ENCODE data around the gene PPP1R9B. TPM values are rescaled to one million over a fixed set of nuclear protein-coding genes. Genes with fewer than 3 reads are reported as not detected.

PPP1R9B gene
- total RNA-seq, 4 donors from 2014 or later: 28.6 to 37.2 (median 31.9) TPM

DNA sequence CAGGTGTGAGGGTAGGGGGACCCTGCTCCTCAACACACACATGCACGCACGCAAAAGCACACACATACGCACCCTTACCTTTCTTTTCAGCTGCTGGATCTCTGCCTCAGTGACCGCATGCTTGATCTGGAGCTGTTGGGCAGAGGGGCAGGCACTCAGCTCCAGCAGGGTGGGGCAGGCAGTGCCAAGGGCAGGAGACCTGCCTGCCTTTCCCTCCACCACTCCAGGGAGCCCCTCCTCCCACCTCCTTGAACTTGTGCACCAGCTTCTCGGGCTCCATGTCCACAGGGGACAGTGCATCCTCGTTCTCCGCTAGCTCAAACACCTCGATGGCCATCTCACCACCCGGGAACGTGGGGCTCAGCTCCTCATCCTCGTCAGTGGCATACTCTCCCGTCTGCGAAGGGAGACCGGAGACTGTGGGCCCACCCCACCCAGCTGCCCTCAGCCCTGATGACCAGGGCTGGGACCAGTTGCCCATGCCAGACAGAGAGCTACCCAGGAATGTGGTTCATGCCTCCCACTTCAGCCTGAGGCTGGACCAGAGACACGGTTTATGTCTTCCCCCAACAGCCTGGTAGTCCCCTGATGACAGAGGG, 11.2 kb downstream of the PPP1R9B start:
- H3K36me3 ChIP-seq: peaks cover 64% of the 10 kb centered on the region in 2 donors
- H3K9me3 ChIP-seq: no peaks in the 10 kb centered on the region
- H3K27ac ChIP-seq: no peak overlapping the region
- no peaks in the 10 kb centered on the region for H3K27me3 ChIP-seq
- peaks cover 0 to 4% of the 10 kb centered on the region in 2 donors for H3K4me1 ChIP-seq
- intact Hi-C loops (cut with DNase I): no loop called here
- DNase-seq: no peak
- no peak overlapping the region for H3K4me3 ChIP-seq (replicated peaks in 1 of 3)
- 86 to 90% methylated on average over 15 of the region's 15 CpGs for WGBS, 2 donors
- no peak for TF ChIP-seq POLR2A (IDR thresholded peaks at IDR 0.05)
- TF ChIP-seq, protein P1, sequence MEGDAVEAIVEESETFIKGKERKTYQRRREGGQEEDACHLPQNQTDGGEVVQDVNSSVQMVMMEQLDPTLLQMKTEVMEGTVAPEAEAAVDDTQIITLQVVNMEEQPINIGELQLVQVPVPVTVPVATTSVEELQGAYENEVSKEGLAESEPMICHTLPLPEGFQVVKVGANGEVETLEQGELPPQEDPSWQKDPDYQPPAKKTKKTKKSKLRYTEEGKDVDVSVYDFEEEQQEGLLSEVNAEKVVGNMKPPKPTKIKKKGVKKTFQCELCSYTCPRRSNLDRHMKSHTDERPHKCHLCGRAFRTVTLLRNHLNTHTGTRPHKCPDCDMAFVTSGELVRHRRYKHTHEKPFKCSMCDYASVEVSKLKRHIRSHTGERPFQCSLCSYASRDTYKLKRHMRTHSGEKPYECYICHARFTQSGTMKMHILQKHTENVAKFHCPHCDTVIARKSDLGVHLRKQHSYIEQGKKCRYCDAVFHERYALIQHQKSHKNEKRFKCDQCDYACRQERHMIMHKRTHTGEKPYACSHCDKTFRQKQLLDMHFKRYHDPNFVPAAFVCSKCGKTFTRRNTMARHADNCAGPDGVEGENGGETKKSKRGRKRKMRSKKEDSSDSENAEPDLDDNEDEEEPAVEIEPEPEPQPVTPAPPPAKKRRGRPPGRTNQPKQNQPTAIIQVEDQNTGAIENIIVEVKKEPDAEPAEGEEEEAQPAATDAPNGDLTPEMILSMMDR (IDR thresholded peaks at IDR 0.05): no peak

DNA sequence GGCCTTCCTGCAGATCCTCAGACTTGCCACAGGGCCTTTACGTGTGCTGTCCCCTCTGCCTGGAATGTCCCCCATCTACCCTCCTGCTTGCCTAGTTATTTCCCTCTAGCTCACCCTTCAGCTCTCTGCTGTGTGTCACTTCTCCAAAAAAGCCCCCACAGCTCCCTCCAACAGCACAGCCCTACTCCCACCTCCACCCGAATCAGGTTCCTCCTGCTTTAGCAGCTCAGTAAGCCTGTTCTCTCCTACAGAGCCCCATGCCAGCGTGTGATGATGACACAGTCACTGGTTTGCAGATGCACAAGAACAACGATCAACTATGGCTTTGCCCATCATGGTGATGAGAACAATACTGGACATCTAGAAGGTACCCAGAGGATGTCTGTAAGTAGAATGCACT, 13.4 kb downstream of the PPP1R9B start:
- no peak for DNase-seq
- no peaks in the 10 kb centered on the region for H3K27me3 ChIP-seq
- intact Hi-C loops (cut with DNase I): no loop called here
- no peak overlapping the region for H3K4me3 ChIP-seq (replicated peaks in 1 of 3)
- no peaks in the 10 kb centered on the region for H3K9me3 ChIP-seq
- 94% methylated on average over 4 of the region's 4 CpGs for WGBS, 2 donors
- H3K4me1 ChIP-seq: peaks cover 0 to 12% of the 10 kb centered on the region in 2 donors
- no peak for TF ChIP-seq POLR2A (IDR thresholded peaks at IDR 0.05)
- TF ChIP-seq, protein P1 (IDR thresholded peaks at IDR 0.05): no peak
- H3K36me3 ChIP-seq: peaks cover 47 to 53% of the 10 kb centered on the region in 2 donors
- H3K27ac ChIP-seq: no peak overlapping the region

DNA sequence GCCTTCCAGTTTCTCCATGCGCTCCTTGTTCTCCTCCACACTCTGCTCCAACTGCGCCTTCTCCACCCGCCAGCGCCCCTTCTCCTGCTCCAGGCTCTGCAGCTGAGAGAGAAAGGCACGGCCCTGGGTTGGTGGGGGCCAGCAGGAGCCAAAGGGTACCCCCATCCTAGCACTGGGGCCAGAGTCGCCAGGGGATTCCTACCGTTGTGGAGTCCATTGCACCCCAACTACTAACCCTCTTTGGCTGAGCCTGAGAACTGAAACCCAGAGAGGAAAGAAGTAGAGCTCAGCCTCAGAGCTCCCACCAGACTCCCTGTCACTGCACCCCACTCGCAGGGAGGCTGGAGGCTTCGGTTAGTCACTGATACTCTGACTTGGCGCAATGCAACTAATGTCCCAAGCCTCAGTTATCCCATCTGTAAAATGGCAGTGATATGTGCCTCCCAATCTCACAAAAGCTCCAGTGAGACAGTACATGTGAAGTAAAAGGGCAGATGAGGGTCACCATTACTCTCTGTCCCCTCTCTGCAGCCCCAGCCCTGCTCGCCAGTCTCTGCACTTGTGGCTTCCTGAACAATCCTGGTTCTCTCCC, 14.3 kb downstream of the PPP1R9B start:
- Histone ChIP-seq H3K27ac (no peak overlapping the region), H3K9me3 (no peaks in the 10 kb centered on the region), H3K36me3 (peaks cover 46 to 50% of the 10 kb centered on the region in 2 donors), H3K4me1 (peaks cover 0 to 12% of the 10 kb centered on the region in 2 donors), H3K4me3 (replicated peaks in 1 of 3) (no peak overlapping the region), H3K27me3 (no peaks in the 10 kb centered on the region)
- 94 to 96% methylated on average over 9 to 11 of the region's 11 CpGs for WGBS, 2 donors
- no peak for DNase-seq
- TF ChIP-seq POLR2A (IDR thresholded peaks at IDR 0.05): no peak
- TF ChIP-seq, protein P1 (IDR thresholded peaks at IDR 0.05): no peak
- intact Hi-C loops (cut with DNase I): no loop called here

DNA sequence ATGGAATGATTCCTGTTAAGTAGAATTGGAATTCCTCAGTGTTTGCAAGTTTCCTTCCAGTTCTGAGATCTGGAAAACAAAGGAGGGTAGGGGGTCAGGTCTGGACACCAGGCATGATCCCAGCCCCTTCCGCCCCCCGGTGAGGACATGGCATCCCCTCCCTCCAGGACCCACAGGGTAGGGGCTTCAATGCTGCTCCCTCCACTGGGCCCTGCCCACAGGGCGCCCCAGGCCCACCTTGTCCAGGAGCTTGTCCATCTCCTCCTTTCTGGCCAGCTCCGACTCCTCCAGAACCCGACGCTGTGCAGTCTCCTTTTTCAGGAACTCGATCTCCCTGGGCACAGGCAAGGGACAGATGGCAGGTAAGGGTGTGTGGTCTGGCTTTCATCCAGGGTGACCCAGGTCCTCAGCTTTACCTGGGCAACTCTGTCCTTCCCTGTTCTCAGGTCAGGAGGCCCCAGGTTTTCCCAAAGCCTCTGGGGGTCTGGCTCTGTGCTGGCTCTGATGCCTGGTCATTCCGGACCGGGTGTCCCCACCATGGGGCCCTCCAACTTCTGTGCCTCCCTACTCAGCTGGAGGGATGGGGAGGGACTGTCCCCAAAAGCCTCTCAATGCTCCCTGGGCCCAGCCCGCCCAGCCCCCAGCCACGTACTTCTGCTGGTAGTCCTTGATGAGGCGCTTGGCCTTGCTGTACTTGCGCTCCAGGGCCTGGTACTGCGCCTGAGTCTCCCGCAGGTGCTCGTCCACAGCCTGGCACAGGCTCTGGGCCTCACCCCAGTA, 15.0 kb downstream of the PPP1R9B start:
- DNase-seq: no peak
- 92 to 96% methylated on average over 15 of the region's 16 CpGs for WGBS, 2 donors
- no peak for TF ChIP-seq POLR2A (IDR thresholded peaks at IDR 0.05)
- TF ChIP-seq, protein P1 (IDR thresholded peaks at IDR 0.05): no peak
- Histone ChIP-seq H3K36me3 (peaks cover 39 to 43% of the 10 kb centered on the region in 2 donors), H3K4me3 (replicated peaks in 1 of 3) (no peak overlapping the region), H3K4me1 (peaks cover 0 to 11% of the 10 kb centered on the region in 2 donors), H3K9me3 (no peaks in the 10 kb centered on the region), H3K27ac (no peak overlapping the region), H3K27me3 (no peaks in the 10 kb centered on the region)
- intact Hi-C loops (cut with DNase I): no loop called here
